Ascending aorta (tissue), 2 donors: ENCODE data around the gene MOGAT3. TPM values are rescaled to one million over a fixed set of nuclear protein-coding genes. Genes with fewer than 3 reads are reported as not detected.
"Not testable (repeated sequence)": the region's sequence is repeated elsewhere in the genome, so short reads cannot be mapped to it uniquely, and the experiment has no call there.

ENCODE experiments used
- DNase-seq, 2 donors: peaks; one replicate each; pipeline ENCODE4 v3.0.0-alpha.2; 2019; ENCODE audit warnings: low spot score in 2 of 2
- H3K27ac ChIP-seq, 2 donors: fragments of 200-600 bp; sonication (generic); one replicate each; pipeline ENCODE4 v1.5.1; 2016 to 2017; ENCODE audit warnings: mild to moderate bottlenecking in 1 of 2
- H3K27me3 ChIP-seq: fragments of 200-600 bp; sonication (generic); one replicate; pipeline ENCODE4 v1.5.1; 2017
- H3K36me3 ChIP-seq, 2 donors: fragments of 200-600 bp; sonication (generic); one replicate each; pipeline ENCODE4 v1.5.1; 2016
- H3K4me1 ChIP-seq, 2 donors: fragments of 200-600 bp; sonication (generic); one replicate each; pipeline ENCODE4 v1.5.1; 2016 to 2017; ENCODE audit warnings: mild to moderate bottlenecking in 1 of 2
- H3K4me3 ChIP-seq, 2 donors: fragments of 200-600 bp; sonication (generic); one replicate each; pipeline ENCODE4 v1.5.1; 2016 to 2017; ENCODE audit warnings: mild to moderate bottlenecking in 1 of 2
- H3K9me3 ChIP-seq, 2 donors: fragments of 200-600 bp; sonication (generic); one replicate each; pipeline ENCODE4 v1.5.1; 2016
- CTCF ChIP-seq, 3 experiments: fragments of 200-600 bp in 2 of 3; fragments of 450-650 bp in 1 of 3; sonication (generic) in 2 of 3; IDR thresholded peaks; one replicate each; pipeline ENCODE4 v1.5.1; 2016 to 2019; ENCODE audit warnings: antibody characterized with exemption in 3 of 3, mild to moderate bottlenecking in 1 of 3, moderate library complexity in 1 of 3
- intact Hi-C: fragments of 100-400 bp; cut with DNase I; formaldehyde crosslinking; loops from one replicate; pipeline ENCODE4 v1.15.1; 2023
- total RNA-seq: library from RNA; depleted of rRNA; stranded (reverse); fragments of >200 nt; gene quantifications from one replicate; pipeline ENCODE4 v1.1.0, GENCODE V29; 2016

The MOGAT3 gene
- total RNA-seq, 1 donor from 2014 or later = not detected

- TF ChIP-seq CTCF (IDR thresholded peaks at IDR 0.05) = no peak
- no peak for DNase-seq
- Histone ChIP-seq H3K27ac (no peak overlapping the region), H3K36me3 (peaks cover 0 to 8% of the 10 kb centered on the region in 2 donors), H3K27me3 (peaks cover 8% of the 10 kb centered on the region), H3K4me3 (peak overlapping the region in 1 of 2 donors; percentile 10), H3K9me3 (no peaks in the 10 kb centered on the region), H3K4me1 (peaks cover 2 to 5% of the 10 kb centered on the region in 2 donors)
- intact Hi-C loops = no loop called here
These were observed 1.1 kb upstream of the MOGAT3 start for GRCh38 chr7:101201695-101202602.

- H3K27ac ChIP-seq = no peak overlapping the region
- no peak for TF ChIP-seq CTCF (IDR thresholded peaks at IDR 0.05)
- no peaks in the 10 kb centered on the region for H3K9me3 ChIP-seq
- H3K4me3 ChIP-seq = no peak overlapping the region
- peaks cover 8% of the 10 kb centered on the region for H3K27me3 ChIP-seq
- peaks cover 2 to 5% of the 10 kb centered on the region in 2 donors for H3K4me1 ChIP-seq
- intact Hi-C loops = no loop called here
- no peaks in the 10 kb centered on the region for H3K36me3 ChIP-seq
- no peak for DNase-seq
These were observed 353 bp downstream of the MOGAT3 start for GRCh38 chr7:101200504-101200861.

GRCh38 chr7:101199522-101199921 is 1.3 kb downstream of the MOGAT3 start:
- H3K9me3 ChIP-seq, H3K4me1 ChIP-seq, H3K27ac ChIP-seq, H3K4me3 ChIP-seq, DNase-seq, H3K27me3 ChIP-seq, H3K36me3 ChIP-seq, intact Hi-C loops: not testable (repeated sequence)

GRCh38 chr7:101198476-101198875 is 2.4 kb downstream of the MOGAT3 start:
- Histone ChIP-seq H3K27me3 (peaks cover 8% of the 10 kb centered on the region), H3K36me3 (no peaks in the 10 kb centered on the region), H3K4me3 (no peak overlapping the region), H3K4me1 (peaks cover 2 to 5% of the 10 kb centered on the region in 2 donors), H3K27ac (no peak overlapping the region), H3K9me3 (no peaks in the 10 kb centered on the region)
- intact Hi-C loops = no loop called here
- no peak for TF ChIP-seq CTCF (IDR thresholded peaks at IDR 0.05)
- DNase-seq = no peak

GRCh38 chr7:101197991-101198390 is 2.8 kb downstream of the MOGAT3 start:
- Histone ChIP-seq H3K27me3 (peaks cover 3% of the 10 kb centered on the region), H3K9me3 (no peaks in the 10 kb centered on the region), H3K27ac (no peak overlapping the region), H3K4me1 (peaks cover 2 to 5% of the 10 kb centered on the region in 2 donors), H3K36me3 (no peaks in the 10 kb centered on the region), H3K4me3 (no peak overlapping the region)
- no peak for TF ChIP-seq CTCF (IDR thresholded peaks at IDR 0.05)
- intact Hi-C loops = no loop called here
- DNase-seq = no peak

GRCh38 chr7:101195884-101196283 is 5.0 kb downstream of the MOGAT3 start:
- intact Hi-C loops = no loop called here
- Histone ChIP-seq H3K4me1 (no peaks in the 10 kb centered on the region), H3K27me3 (no peaks in the 10 kb centered on the region), H3K36me3 (no peaks in the 10 kb centered on the region), H3K4me3 (no peak overlapping the region), H3K9me3 (no peaks in the 10 kb centered on the region), H3K27ac (no peak overlapping the region)
- no peak for TF ChIP-seq CTCF (IDR thresholded peaks at IDR 0.05)
- DNase-seq = no peak
